ENCODE measurements around the gene STARD3NL.

DNA sequence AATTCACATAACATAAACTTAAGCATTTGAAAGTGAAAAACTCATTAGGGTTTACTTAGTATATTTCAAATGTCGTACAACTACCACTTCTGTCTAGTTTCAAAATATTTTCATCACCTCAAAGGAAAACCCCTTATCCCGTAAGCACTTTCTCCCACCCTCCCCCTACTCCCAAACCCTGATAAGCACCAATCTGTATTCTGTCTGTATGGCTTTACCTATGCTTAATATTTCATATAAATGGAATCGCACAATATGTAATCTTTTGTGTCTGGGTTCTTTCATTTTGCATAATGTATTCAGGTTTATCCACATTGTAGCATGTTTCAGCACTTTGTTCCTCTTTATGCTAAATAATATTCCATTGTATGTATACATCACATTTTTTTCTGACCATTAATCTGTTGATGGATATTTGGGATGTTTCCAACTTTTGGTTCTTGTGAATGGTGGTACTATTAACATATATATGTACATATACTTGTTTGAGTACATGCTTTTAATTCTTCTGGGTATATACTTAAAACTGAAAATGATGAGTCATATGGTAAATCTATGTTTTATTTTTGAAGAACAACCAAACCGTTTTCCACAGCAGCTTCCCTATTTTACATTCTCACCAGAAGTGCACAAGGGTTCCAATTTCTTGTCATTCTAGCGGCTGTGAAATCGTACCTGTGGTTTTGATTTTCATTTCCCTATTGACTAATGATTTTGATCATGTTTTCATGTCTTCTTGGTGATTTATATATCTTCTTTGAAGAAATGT lies 6.2 kb upstream of the STARD3NL start:
- TF ChIP-seq POLR2AphosphoS5 (IDR thresholded peaks at IDR 0.05; ENCODE audit: borderline replicate concordance, low read depth, low read length) (no peak), EZH2 (IDR thresholded peaks at IDR 0.05) (no peak)
